Measurements from ENCODE around the gene SPTBN4.

DNA sequence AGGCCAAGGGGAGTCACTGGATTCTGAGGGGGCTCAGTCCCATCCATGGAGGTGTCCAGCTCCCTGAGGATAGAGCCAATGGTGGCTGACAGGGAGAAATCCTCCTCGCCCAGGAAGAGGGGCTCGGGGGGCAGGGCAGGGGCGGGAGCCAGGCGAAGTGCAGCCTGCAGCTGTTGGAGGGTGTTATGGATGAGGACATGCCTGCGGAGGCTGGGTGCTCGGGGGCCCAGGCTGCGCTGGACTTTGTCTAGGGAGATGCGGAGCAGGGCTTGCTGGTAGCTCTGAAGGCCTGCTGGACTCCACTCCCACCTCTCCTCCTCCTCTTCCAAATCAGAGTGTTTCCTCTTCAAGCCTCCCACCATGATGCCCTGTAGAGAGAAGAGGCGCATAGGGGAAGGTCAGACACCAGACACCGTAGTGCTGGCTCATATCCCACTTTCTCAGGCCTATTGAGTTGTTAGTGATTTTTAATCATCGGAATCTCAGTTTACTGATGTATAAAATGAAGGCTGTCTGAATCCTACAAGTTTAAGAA is 25.0 kb upstream of the SPTBN4 start:
- TF ChIP-seq POLR2A (IDR thresholded peaks at IDR 0.05) (no peak), POLR2AphosphoS5 (IDR thresholded peaks at IDR 0.05) (no peak)
- TF ChIP-seq, protein P1, sequence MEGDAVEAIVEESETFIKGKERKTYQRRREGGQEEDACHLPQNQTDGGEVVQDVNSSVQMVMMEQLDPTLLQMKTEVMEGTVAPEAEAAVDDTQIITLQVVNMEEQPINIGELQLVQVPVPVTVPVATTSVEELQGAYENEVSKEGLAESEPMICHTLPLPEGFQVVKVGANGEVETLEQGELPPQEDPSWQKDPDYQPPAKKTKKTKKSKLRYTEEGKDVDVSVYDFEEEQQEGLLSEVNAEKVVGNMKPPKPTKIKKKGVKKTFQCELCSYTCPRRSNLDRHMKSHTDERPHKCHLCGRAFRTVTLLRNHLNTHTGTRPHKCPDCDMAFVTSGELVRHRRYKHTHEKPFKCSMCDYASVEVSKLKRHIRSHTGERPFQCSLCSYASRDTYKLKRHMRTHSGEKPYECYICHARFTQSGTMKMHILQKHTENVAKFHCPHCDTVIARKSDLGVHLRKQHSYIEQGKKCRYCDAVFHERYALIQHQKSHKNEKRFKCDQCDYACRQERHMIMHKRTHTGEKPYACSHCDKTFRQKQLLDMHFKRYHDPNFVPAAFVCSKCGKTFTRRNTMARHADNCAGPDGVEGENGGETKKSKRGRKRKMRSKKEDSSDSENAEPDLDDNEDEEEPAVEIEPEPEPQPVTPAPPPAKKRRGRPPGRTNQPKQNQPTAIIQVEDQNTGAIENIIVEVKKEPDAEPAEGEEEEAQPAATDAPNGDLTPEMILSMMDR (IDR thresholded peaks at IDR 0.05): no peak
